ENCODE data around the gene SETD7.

DNA sequence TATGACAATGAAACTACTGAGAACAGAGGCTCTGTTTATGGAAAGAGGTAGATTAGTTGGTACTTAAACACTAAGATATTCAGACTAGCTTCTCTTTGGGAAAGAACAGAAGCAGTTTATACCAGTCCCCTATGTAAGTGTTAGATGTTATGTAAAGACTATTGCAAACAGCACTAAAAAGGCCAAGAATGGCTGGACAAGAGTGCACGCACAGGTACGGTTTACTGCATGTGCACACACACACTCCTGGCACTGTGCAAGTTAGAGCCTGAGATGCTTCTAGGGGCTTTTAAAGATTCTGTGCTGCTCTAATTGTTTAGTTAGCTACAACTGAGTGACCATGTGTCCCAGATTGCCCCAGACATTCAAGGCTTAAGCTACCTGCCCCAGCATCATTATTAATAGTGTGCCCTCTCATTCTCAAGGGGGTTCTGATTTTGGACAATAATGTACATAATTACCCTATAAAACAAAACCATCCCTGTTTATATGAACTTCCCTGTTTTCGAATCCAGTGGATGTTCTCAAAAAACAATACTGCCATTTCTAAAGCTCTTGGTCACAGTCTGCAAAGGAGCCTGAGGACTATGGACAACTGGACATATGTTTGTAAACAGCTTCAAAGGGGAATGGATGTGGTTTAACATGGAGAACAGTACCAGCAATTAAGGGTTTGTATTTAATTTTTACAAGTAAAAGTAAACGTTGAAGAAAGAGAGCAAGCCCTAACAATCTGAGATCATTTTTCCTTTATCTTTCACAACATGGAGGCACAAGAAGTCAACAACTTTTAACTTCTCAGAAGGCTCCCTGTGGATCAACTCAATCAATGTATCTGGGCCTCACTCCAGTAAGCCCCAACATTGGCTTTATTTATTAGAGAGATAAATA lies 2.0 kb downstream of the SETD7 start:
- TF ChIP-seq POLR2AphosphoS5 (IDR thresholded peaks at IDR 0.05; ENCODE audit: borderline replicate concordance, low read depth, low read length) (no peak), EZH2 (IDR thresholded peaks at IDR 0.05) (no peak), FOXP2 (optimal IDR thresholded peaks at IDR 0.05; ENCODE audit: control extremely low read depth, extremely low read length, insufficient read depth) (no peak)
